Activated CD4-positive, CD25-positive, alpha-beta regulatory T cell (primary cell): ENCODE measurements around the gene NRSN2.
A peak's percentile ranks its signal among the peaks of the same experiment; 100 is the strongest.
"Not testable (repeated sequence)": the region's sequence is repeated elsewhere in the genome, so short reads cannot be mapped to it uniquely, and the experiment has no call there.

Experiments used
- DNase-seq, 4 experiments: peaks; one replicate each; lab custom pipeline; 2025; lab: John Stamatoyannopoulos, UW

The NRSN2 gene

DNA sequence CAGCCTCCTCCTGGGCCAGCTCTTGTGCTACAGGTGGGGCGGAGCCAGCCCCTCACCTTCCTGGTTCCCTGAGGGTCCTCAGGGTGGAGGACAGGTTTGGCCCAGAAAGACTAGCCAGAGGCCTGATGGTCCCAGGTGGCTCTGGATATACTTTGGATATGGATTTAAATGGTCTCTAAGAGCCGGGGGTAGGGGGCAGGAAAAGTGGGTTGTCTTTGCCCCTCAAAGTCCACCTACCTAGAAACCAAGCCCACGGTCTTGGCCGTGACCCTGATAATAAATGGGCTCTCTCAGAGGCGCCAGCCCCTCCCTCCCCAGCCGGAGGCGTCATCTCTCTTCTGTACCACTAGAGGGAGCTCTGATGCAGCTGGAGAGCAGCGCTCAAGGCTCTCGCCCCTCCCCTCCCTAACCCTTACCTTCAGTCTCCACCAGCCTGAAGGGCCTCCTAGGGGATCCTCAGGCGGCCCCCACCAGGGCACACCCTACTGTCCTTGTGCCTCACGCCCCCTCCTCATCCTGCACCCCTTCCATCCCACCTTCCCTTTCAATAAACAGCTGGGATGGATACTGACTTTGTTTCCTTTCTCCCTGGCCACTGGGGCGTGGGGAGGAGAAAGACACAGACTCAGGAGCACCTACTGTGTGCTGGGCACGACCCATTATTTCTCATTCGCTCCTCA, 7.5 kb downstream of the NRSN2 start:
- peak; percentile 53 to 62 (median 59) for DNase-seq

DNA sequence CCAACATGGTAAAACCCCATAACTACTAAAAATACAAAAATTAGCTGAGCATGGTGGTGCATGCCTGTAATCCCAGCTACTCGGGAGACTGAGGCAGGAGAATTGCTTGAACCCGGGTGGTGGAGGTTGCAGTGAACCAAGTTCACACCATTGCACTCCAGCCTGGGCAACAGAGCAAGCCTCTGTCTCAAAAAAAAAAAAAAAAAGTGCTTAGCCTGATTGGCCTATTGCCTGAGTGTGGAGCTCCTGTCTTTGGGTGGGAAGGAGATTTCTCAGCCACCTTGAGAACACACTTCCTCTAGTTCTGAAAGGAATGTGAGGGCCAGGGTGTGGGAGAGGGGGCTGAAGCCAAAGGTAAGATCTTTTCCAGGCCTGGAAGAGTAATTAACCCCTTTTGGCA, 9.2 kb downstream of the NRSN2 start:
- DNase-seq, result not testable (repeated sequence)

DNA sequence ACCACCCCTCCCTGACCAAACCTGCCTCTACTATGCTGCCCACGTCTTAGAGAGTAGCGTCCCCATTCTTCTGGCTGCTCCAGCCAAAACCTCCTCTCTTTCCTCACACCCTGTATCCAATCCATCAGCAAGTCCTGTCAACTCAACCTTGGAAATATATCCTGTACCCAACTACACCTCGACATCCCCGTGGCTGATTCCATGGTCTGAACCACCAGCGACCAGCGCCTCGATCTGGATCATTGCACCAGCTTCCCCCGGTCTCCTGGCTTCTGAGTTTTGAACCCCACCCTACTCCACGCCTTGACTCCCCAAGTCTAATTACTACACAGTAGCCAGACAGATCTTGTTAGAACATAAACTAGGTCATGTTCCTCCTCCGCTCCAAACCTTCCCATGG, 9.8 kb downstream of the NRSN2 start:
- DNase-seq, result no peak

DNA sequence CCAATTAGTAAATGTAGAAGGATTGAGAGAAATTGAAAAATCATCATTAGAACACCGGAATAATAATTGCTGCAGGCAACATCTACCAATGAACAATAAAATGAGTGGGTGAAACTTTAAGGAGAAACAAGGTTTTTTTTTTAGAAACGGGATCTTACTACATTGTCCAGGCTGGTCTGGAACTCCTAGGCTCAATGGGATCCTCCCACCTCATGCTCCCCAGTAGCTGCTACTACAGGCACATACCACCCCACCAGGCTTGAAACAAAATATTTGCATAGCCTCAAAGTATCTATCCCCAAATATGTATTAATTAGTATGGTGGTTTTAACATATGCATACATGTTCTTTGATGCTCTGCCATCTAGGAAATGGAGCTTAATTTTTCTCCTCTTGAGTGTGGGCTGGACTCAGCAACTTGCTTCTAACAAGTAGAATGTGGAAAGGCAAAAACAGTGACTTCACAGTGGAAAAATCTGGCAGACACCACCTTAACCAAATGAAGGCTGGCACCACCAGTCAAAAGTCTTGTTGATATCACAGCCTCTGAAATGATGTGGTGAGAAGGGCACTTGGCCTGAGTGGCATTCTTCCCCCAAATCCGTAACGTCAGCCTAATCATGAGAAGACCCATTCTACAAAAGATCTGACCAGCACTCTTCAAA, 12.1 kb downstream of the NRSN2 start:
- no peak for DNase-seq

DNA sequence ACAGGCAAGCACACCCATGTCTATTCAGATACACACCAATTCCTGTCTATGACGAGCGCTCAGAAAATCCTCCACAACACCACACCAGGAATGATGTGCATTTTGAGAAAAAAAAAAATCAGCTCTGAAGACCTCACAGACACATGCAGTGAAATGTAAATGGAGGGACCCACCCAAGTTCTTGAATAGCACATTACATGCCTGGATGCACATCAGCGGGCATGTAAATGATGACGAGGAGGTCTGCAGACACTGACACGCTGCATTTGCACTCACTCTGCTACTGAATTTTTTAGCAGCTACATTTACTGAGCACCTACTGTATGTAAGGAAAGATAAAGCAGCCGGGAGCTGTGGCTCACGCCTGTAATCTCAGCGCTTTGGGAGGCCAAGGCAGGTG, 14.7 kb downstream of the NRSN2 start:
- DNase-seq, result no peak

DNA sequence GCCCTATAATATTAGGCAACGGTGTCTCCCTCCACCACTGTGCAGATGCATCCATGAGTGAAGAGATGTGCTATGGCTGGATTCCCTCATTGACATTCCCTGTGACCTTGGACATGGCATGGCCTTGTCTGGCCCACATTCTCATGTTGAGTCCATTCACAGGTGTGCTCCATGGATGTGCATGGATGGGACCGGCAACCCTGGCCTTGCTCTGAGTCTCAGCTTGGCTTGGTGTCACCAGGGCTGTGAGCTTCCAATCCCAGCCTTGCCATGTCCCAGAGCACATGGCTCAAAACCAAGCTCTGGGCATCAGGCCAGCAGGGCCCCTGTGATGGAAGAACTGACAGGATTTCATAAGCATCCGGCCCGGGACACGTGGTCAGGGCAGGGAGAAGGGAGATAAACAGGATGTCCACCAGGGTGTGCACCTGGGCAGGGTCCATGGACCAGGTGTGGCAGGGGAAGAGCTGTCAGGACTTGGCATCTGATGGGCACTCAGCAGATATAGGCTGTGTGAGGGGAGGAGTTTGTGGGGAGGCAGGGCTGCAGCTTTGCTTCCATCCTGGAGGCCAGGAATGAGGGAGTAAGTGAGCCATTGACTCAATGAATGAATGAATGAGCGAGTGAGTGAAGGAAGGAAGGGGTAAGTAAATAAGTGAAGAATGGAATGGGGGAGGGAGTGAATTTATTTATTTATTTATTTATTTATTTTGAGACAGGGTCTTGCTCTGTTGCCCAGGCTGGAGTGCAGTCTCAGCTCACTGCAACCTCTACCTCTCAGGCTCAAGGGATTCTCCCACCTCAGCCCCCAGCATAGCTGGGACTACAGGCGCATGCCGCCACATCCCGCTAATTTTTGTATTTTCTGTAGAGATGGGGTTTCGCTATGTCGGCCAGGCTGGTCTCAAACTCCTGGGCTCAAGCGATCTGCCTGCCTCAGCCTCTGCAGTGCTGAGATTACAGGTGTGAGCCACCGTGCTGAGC, 15.7 kb downstream of the NRSN2 start:
- DNase-seq, result peak in 1 of 4 experiments; percentile 8

DNA sequence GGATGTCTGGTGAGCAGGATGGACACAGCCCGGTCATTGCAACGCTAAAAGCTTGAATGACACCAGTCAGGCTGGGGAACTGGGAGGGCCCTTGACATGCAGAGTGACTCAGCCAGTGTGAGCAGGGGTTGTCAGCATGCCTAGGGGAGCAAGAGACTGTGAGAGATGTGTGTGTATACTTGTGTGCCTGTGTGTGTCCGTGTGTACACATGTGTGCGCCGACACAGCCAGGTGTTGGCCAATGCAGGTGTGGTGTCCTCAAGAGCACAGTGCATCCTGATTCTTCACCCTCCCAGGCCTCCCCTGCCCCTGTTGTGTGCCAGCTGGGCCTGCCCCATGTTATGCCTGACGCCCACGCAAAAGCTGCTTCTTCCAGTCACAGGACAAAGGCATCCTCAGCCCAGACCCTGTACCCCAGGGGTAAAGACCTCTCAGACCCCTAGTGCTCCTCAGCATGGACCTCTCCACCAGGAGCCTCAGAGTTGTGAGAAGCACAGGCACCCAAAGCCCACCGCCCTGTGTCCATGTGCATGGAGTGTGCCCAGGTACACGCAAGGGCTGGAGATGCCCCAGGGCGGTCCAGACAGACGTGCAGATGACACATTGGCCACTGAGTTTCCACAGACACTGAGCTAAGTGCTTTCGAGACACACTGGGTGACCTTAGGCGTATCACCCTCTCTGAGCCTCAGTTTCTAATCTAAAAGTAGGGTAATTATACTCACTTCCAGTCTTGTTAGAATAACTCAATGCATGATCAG, 16.6 kb downstream of the NRSN2 start:
- no peak for DNase-seq

DNA sequence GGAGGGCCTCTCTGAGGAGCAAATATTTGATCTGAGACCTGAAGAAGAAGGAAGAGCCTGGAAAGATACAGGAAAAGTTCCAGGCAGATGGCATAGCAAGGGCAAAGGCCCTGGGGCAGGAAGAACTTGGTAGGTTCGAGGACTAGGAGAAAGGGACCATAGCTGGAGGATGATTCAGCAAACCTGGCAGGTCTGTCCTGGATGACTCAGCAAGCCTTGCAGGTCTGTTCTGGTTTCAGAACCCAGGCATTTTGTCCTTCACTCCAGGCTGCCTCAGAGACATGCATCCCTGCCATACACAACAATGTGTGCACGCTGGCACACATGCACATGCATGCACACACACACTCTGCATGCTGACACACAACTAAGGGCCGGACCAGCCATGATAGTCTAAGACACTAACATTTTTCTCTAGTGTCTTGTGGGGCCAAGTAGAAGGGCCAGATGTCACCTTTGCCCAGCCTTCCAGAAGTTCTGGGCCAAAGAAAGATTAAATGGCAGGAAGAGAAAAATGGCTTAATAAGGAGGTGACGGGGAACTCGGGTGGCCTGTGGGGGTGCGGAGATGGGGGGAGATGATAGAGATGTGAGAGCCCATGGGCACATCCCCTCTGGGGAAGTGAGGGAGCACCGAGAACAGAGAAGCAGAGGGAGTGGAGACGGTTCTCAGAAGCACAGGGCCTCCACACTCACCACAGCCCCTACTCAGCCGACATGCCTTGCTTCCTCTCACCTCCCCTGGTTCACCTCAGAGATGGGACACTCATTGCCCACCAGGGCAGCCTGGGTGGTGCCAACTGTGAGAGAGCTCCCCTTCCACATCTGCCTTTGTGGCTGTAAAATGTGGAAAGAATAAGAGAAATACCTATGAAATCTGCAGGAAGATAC, 18.2 kb downstream of the NRSN2 start:
- no peak for DNase-seq

DNA sequence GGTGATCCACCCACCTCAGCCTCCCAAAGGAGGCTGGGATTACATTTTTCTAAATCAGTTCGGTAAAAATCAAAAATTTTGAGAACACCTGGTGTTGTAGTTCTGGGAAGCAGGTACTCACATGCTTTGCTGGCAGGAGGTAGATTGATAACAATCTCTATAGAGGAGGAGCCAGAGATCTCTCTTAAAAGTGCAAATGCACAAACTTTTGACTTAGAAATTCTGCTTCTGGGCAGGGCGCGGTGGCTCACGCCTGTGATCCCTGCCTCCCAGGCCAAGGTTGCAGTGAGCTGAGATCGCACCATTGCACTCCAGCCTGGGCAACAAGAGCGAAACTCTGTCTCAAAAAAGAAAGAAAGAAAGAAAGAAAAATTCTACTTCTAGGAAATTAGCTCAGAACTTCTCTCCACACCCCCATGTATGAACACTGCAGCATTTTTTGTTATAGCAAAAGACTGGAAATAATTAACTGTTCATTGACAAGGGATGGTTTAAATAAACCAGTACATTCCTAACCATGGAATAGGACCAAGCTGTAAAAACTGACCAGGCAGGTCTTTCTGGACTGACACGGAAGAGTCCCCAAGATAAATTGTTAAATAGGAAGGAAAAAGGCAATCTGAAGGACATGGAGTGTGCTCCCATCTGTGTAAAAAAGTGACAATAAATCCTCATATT, 19.3 kb downstream of the NRSN2 start:
- DNase-seq, result no peak

DNA sequence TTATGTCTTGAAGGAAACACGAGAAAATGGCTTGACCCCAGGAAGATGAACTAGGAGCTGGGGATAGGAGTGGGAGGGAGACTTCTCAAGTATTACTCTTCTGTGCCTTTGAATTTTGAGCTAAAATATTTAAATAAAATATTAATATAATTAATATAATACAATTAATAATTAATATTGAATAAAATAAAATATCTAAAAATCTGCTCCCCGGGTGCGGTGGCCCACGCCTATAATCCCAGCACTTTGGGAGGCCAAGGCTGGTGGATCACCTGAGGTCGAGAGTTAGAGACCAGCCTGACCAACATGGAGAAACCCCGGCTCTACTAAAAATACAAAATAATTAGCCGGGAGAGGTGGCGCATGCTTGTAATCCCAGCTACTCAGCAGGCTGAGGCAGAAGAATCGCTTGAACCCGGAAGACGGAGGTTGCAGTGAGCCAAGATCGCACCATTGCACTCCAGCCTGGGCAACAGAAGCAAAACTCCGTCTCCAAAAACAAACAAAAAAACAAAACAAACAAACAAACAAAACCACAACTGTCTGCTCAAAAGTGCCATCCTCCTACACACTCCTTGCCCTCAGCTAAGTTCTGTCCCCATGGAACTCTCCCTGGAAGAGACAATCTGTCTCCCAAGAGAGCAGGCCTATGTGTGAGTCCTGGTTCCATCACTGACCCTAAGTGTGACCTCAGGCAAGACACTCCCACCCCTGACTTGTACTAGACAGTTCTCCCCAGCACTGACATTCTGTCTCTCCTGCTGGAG, 20.0 kb downstream of the NRSN2 start:
- no peak for DNase-seq

DNA sequence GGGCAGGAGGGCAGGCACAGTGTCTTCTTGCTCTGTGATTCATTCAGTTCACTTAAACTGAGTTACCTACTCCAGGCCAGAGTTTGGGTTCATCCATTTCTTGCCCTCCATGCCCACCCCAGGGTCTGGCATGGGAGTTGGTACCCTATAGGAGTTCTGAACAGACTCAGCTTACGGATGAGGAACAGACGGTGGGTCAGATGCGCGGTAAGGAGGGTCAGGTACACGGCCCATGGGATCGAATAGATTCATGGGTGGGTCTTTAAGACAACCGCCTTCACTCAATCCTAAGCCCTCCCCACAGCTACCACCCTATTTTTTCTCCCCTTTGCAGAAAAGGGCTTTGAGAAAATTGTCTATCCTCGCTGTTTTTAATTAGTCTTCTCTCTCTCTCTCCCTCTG, 20.6 kb downstream of the NRSN2 start:
- no peak for DNase-seq

DNA sequence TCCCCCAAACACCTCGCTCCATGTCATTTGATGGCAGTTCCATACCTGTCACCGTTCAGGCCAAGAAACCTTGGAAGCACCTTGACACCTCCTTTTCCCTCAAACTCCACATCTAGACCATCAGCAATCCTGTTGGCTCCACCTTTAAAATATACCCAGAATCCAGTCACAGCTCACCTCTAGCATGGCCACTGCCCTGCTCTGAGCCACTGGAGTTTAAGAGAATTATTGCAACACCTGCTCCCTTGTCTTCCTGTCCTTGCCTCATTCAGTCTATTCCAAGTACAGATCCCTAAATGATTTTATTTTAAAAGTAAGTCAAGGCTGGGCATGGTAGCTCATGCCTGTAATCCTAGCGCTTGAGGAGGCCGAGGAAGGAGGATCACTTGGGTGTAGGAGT, 22.0 kb downstream of the NRSN2 start:
- DNase-seq, result no peak

DNA sequence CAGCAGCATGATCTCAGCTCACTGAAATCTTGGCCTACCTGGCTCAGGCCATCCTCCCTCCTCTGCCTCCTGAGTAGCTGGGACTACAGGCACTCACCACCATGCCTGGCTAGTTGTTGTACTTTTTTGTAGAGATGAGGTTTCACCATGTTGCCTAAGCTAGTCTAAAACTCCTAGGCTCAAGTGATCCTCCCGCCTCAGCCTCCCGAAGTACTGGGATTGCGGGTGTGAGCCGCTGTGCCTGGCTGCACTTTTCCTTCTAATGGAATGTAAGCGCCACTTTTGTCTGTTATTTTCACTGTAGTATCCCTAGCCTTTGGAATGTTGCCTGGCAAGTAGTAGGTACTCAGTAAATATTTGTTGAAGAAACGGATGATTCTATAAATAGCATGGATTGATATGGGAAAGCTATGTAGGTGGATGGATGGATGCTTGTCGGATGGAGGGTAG, 23.3 kb downstream of the NRSN2 start:
- no peak for DNase-seq

DNA sequence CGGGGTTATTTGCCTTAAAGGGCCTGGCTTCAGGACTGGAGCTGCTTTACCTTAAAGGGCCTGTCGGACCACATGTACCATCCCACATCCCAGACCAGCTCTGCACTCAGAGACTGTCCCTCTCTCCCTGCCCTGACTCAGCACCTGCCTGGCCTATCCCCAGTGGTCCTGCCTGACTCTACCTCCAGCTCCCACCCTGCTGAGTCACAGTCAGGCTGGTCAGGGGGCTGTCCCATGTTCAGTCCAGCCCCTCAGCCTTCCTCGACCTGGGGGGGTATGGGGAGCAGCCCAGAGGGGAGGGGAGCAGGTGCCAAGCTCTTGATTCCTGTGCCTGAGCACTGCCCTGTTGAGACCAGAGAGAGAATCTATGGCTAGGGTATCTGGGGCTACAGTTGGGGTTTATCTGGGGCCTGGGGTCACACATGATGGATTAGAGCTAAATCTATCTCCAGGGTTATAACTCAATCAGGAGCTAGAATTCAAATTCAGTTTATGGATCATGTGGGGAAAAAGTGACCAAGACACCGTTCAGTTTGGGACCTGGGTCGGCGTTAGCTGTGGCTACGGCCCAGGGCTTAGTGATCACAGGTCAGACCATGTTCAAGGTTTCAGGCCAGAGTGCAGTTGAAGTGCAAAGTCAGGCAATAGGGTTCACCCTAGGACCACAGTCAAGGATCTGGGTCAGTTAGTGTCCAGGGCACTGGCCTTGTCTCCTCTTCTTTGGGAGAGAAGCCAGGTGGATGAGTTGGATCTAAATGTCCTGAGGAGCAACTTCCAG, 24.3 kb downstream of the NRSN2 start:
- no peak for DNase-seq

DNA sequence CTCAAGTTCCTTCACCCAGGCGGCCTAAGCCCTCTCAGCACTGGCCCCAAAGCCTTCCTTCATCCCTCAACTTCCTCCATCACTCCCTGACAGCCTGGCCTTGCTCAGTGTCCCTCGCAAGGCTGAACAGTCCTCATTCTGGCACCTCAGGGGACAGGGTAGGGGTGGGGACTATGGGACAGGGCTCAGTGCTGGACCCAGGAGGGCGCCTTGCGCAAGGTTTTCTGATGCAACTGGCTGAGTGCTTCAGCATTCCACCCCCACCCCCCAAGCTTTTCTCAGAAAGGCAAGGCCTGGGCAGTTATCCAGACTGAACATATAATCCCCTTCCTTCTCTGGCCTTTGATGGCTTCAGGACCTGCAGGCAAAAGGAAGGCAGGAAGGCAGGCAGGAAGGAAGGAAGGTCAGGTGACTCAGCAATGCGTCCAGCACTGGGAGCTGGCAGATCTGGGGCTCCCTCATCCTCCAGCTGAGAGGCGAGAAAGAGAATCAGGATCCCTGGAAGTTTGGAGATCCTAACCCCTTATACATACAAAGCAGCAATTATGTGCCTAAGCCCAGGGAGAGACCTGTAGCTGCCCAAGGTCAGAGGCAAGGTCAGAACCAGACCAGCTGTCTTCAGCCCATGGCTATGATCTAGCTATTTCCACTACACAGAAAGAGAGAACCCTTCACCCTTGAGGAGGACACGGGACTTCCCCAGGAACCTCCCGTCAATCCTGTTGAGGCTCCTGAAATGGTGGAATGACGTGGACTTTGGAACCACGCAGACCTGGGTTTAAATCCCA, 25.0 kb downstream of the NRSN2 start:
- no peak for DNase-seq

DNA sequence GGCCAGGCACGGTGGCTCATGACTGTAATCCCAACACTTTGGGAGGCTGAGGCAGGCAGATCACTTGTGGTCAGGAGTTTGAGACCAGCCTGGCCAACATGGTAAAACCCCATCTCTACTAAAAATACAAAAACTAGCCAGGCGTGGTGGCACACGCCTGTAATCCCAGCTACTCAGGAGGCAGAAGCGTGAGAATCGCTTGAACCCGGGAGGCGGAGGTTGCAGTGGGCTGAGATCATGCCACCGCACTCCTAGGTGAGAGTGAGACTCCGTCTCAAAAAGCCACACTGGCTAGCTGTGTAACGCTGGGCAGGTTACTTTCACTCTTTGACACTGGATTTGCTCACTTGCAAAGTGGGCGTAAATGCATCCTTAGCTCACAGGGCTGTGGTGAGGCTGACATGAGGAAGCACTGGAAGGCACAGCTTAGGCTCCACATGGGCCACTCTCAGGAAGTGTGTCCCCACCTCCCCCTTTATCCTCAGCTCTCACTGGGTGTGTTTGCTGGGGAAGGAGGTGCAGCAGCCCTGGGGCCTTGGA, 25.7 kb downstream of the NRSN2 start:
- not testable (repeated sequence) for DNase-seq

DNA sequence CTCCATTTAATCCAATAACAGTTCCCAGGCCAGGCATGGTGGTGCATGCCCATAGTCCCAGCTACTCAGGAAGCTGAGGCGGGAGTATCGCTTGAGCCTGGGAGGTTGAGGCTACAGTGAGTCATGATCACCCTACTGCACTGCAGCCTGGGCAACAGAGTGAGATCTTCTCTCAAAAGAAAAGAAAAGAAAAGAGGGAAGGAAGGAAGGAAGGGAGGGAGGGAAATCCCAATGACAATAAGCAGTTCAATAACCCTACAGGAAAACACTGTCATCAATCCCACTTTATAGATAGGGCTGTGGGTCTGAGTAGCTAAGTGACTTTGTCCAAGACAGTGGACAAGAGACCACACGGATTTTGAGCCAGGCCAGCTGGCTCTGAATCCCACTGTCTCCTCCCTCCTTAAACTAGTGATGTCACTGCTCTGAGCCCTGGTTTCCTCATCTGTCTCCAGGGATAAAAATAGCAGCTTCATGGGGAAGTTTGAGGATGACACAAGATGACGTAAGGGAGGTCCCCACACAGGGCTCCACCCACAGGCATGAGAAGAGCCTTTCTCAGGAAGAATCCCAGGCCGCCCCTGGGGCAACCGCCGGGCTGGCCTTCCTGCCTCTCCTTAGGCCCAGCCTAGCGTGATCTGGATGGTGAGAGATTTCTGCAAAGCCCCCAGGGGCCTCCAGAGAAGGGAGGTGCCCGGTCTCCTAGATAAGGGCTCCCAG, 26.4 kb downstream of the NRSN2 start:
- DNase-seq, result no peak
